Cardiac muscle cell (in vitro differentiated cells and primary cell): Measurements from ENCODE around the gene PGF. TPM values are rescaled to one million over a fixed set of nuclear protein-coding genes. Genes with fewer than 3 reads are reported as not detected.

Source experiments
- DNase-seq, 2 donors: peaks; one replicate each; pipeline versions ENCODE4 v3.0.0 to v3.0.0-alpha.2; 2010 to 2017; ENCODE audit warnings: low read depth in 1 of 2, low spot score in 1 of 2
- H3K27ac ChIP-seq: fragments of 200-600 bp; sonication (generic); 2 replicates; pipeline ENCODE4 v1.5.1; 2016
- H3K27me3 ChIP-seq: fragments of 200-600 bp; sonication (generic); 2 replicates; pipeline ENCODE4 v1.6.0; 2016; ENCODE audit warnings: control low read depth
- H3K36me3 ChIP-seq: fragments of 200-600 bp; sonication (generic); 2 replicates; pipeline ENCODE4 v1.5.1; 2016; ENCODE audit warnings: control low read depth
- H3K4me1 ChIP-seq: fragments of 200-600 bp; sonication (generic); 2 replicates; pipeline ENCODE4 v1.8.1; 2017; ENCODE audit warnings: low read depth, mild to moderate bottlenecking, mixed run types
- H3K4me3 ChIP-seq: fragments of 200-600 bp; sonication (generic); 2 replicates; pipeline ENCODE4 v1.5.1; 2016; ENCODE audit warnings: mild to moderate bottlenecking
- H3K9me3 ChIP-seq: fragments of 200-600 bp; sonication (generic); 2 replicates; pipeline ENCODE4 v1.5.1; 2017; ENCODE audit warnings: low read depth, mild to moderate bottlenecking, control low read depth
- CTCF ChIP-seq: IDR thresholded peaks from 2 replicates; pipeline ENCODE4 v1.5.1; 2012; ENCODE audit warnings: low read depth, mild to moderate bottlenecking, low read length
- polyA plus RNA-seq: library from polyadenylated mRNA; unstranded; fragments of >200 nt; fragmentation: Nextera tagmentation; extraction: Ambion mirVana; gene quantifications from 2 replicates; pipeline ENCODE4 v1.2.1, GENCODE V29; 2016
- total RNA-seq: library from RNA; depleted of rRNA; stranded (reverse); fragments of >200 nt; gene quantifications from 2 replicates; pipeline ENCODE4 v1.2.3, GENCODE V29; 2016

Gene PGF
- total and polyA plus RNA-seq, 2 experiments from 2014 or later, result 18.1 to 23.5 TPM

GRCh38 chr14:74968811-74969210 is 13.4 kb upstream of the PGF start:
- H3K4me3 ChIP-seq, result no peak overlapping the region
- H3K36me3 ChIP-seq, result no peaks in the 10 kb centered on the region
- no peak for TF ChIP-seq CTCF
- H3K27me3 ChIP-seq, result no peaks in the 10 kb centered on the region
- no peak overlapping the region for H3K27ac ChIP-seq
- H3K4me1 ChIP-seq, result peaks cover 4% of the 10 kb centered on the region
- no peaks in the 10 kb centered on the region for H3K9me3 ChIP-seq
- no peak for DNase-seq

- H3K4me1 ChIP-seq, result peaks cover 9% of the 10 kb centered on the region
- peak in 1 of 2 donors; percentile 29 for DNase-seq
- no peak overlapping the region for H3K27ac ChIP-seq
- H3K27me3 ChIP-seq, result no peaks in the 10 kb centered on the region
- no peaks in the 10 kb centered on the region for H3K36me3 ChIP-seq
- no peaks in the 10 kb centered on the region for H3K9me3 ChIP-seq
- TF ChIP-seq CTCF, result no peak
- H3K4me3 ChIP-seq, result no peak overlapping the region
These were observed 10.2 kb upstream of the PGF start for GRCh38 chr14:74965486-74966153.

GRCh38 chr14:74964787-74965485 is 9.5 kb upstream of the PGF start:
- no peak overlapping the region for H3K27ac ChIP-seq

GRCh38 chr14:74963705-74964271 is 8.4 kb upstream of the PGF start:
- DNase-seq, result peak; percentile 34 to 51
- H3K9me3 ChIP-seq, result no peaks in the 10 kb centered on the region
- no peak overlapping the region for H3K4me3 ChIP-seq
- H3K27ac ChIP-seq, result peak overlapping the region; percentile 58
- peaks cover 9% of the 10 kb centered on the region for H3K4me1 ChIP-seq
- no peak for TF ChIP-seq CTCF
- H3K36me3 ChIP-seq, result no peaks in the 10 kb centered on the region
- no peaks in the 10 kb centered on the region for H3K27me3 ChIP-seq

More at GRCh38 chr14:74964787-74965485, 9.5 kb upstream of the PGF start:
- H3K4me1 ChIP-seq, result peaks cover 9% of the 10 kb centered on the region
- TF ChIP-seq CTCF, result no peak
- H3K9me3 ChIP-seq, result no peaks in the 10 kb centered on the region
- H3K4me3 ChIP-seq, result no peak overlapping the region
- peak in 1 of 2 donors; percentile 51 for DNase-seq
- no peaks in the 10 kb centered on the region for H3K36me3 ChIP-seq
- H3K27me3 ChIP-seq, result no peaks in the 10 kb centered on the region

- Histone ChIP-seq H3K27ac (peak overlapping the region; percentile 58), H3K36me3 (no peaks in the 10 kb centered on the region)
These were observed 7.8 kb upstream of the PGF start for GRCh38 chr14:74963178-74963704.

More at GRCh38 chr14:74963178-74963704, 7.8 kb upstream of the PGF start:
- Histone ChIP-seq H3K27me3 (no peaks in the 10 kb centered on the region), H3K4me3 (no peak overlapping the region), H3K9me3 (no peaks in the 10 kb centered on the region), H3K4me1 (peaks cover 9% of the 10 kb centered on the region)
- DNase-seq, result no peak
- no peak for TF ChIP-seq CTCF
